Measurements from ENCODE around the gene ANKRD53. TPM values are rescaled to one million over a fixed set of nuclear protein-coding genes. Genes with fewer than 3 reads are reported as not detected.
A peak's percentile ranks its signal among the peaks of the same experiment; 100 is the strongest.

Gene ANKRD53
- polyA plus RNA-seq, 1 of the 3 experiments (the other 2 are of a cell fraction), result 0.58 TPM

- TF ChIP-seq USF1 (IDR thresholded peaks at IDR 0.05; ENCODE audit: borderline replicate concordance, low read depth) (no peak), GABPA (IDR thresholded peaks at IDR 0.05; ENCODE audit: low read depth) (no peak), ZBTB33 (IDR thresholded peaks at IDR 0.05; ENCODE audit: borderline replicate concordance, low read depth) (no peak), MXI1 (IDR thresholded peaks at IDR 0.05; ENCODE audit: low read depth, low read length) (peak; percentile 62; the same call in 1 of the 2 replicates), FOXJ3 (CRISPR knock-in tag; IDR thresholded peaks at IDR 0.05) (0 out of 2 replicates have a peak, but pooled peaks have one; percentile 65)
- TF ChIP-seq, protein P1, sequence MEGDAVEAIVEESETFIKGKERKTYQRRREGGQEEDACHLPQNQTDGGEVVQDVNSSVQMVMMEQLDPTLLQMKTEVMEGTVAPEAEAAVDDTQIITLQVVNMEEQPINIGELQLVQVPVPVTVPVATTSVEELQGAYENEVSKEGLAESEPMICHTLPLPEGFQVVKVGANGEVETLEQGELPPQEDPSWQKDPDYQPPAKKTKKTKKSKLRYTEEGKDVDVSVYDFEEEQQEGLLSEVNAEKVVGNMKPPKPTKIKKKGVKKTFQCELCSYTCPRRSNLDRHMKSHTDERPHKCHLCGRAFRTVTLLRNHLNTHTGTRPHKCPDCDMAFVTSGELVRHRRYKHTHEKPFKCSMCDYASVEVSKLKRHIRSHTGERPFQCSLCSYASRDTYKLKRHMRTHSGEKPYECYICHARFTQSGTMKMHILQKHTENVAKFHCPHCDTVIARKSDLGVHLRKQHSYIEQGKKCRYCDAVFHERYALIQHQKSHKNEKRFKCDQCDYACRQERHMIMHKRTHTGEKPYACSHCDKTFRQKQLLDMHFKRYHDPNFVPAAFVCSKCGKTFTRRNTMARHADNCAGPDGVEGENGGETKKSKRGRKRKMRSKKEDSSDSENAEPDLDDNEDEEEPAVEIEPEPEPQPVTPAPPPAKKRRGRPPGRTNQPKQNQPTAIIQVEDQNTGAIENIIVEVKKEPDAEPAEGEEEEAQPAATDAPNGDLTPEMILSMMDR (IDR thresholded peaks at IDR 0.05), result no peak
Measured at GRCh38 chr2:70942396-70943204, 35.8 kb upstream of the ANKRD53 start (continued).

GRCh38 chr2:70943205-70943871 is 35.1 kb upstream of the ANKRD53 start:
- 75% methylated on average over 7 of the region's 11 CpGs for WGBS (ENCODE audit: low lambda C conversion rate)
- DNase-seq, result no peak
- Histone ChIP-seq H4K20me1 (ENCODE audit: insufficient read depth) (no peaks in the 10 kb centered on the region), H3K4me3 (ENCODE audit: low read depth in 2 of 2, low read length in 1 of 2) (no peak overlapping the region), H3K36me3 (replicated peaks in 1 of 2; ENCODE audit: control insufficient read depth in 1 of 2, insufficient read depth in 2 of 2, low read length in 1 of 2) (no peaks in the 10 kb centered on the region), H3K9ac (no peak overlapping the region), H3K4me1 (ENCODE audit: control insufficient read depth in 1 of 2, insufficient read depth in 2 of 2, low read depth in 1 of 2, low read length in 1 of 2) (peaks cover 5 to 19% of the 10 kb centered on the region in 2 experiments; a peak in 2 of 4 replicates), H3K9me2 (no peaks in the 10 kb centered on the region), H2AFZ (ENCODE audit: low read depth) (no peak overlapping the region), H3K27me3 (ENCODE audit: insufficient read depth) (no peaks in the 10 kb centered on the region), H3K9me3 (no peaks in the 10 kb centered on the region), H3K4me2 (no peak overlapping the region), H3K79me2 (ENCODE audit: insufficient read depth) (no peaks in the 10 kb centered on the region), H3K27ac (ENCODE audit: low read depth in 2 of 2, low read length in 1 of 2) (peak overlapping the region in 1 of 2 experiments; percentile 18; a peak in 1 of 4 replicates), H3F3A (replicated peaks; ENCODE audit: insufficient read depth) (peaks cover 3% of the 10 kb centered on the region)
- POLR2A ChIA-PET, result no interaction called here
- CTCF ChIA-PET, result interaction anchor here (0.6 to 8.6 kb wide), 11 partner anchors 17 to 1263 kb away, joined by 3 to 127 read pairs (median 7); no protein-coding TSS in a partner anchor
- TF ChIP-seq GATA2 (CRISPR knock-in tag; IDR thresholded peaks at IDR 0.05) (no peak), RFX5 (IDR thresholded peaks at IDR 0.05; ENCODE audit: low read length) (no peak), TEAD4 (IDR thresholded peaks at IDR 0.05; ENCODE audit: borderline replicate concordance, insufficient read depth) (no peak), FOXJ3 (CRISPR knock-in tag; IDR thresholded peaks at IDR 0.05) (no peak), PBX3 (IDR thresholded peaks at IDR 0.05) (no peak), SMC3 (IDR thresholded peaks at IDR 0.05; ENCODE audit: low read depth, low read length) (no peak), EP300 (IDR thresholded peaks at IDR 0.05; ENCODE audit: borderline replicate concordance in 1 of 2, low read depth in 1 of 2, low read length in 1 of 2) (no peak), TCF12 (IDR thresholded peaks at IDR 0.05) (no peak), TAF1 (IDR thresholded peaks at IDR 0.05; ENCODE audit: borderline replicate concordance, low read depth, low read length) (no peak), ELF1 (IDR thresholded peaks at IDR 0.05) (no peak)
- TF ChIP-seq, protein P2, sequence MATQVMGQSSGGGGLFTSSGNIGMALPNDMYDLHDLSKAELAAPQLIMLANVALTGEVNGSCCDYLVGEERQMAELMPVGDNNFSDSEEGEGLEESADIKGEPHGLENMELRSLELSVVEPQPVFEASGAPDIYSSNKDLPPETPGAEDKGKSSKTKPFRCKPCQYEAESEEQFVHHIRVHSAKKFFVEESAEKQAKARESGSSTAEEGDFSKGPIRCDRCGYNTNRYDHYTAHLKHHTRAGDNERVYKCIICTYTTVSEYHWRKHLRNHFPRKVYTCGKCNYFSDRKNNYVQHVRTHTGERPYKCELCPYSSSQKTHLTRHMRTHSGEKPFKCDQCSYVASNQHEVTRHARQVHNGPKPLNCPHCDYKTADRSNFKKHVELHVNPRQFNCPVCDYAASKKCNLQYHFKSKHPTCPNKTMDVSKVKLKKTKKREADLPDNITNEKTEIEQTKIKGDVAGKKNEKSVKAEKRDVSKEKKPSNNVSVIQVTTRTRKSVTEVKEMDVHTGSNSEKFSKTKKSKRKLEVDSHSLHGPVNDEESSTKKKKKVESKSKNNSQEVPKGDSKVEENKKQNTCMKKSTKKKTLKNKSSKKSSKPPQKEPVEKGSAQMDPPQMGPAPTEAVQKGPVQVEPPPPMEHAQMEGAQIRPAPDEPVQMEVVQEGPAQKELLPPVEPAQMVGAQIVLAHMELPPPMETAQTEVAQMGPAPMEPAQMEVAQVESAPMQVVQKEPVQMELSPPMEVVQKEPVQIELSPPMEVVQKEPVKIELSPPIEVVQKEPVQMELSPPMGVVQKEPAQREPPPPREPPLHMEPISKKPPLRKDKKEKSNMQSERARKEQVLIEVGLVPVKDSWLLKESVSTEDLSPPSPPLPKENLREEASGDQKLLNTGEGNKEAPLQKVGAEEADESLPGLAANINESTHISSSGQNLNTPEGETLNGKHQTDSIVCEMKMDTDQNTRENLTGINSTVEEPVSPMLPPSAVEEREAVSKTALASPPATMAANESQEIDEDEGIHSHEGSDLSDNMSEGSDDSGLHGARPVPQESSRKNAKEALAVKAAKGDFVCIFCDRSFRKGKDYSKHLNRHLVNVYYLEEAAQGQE (IDR thresholded peaks at IDR 0.05; ENCODE audit: low read depth, low read length), result no peak
